H1 (cell line): ENCODE measurements around the gene IGSF9. TPM values are rescaled to one million over a fixed set of nuclear protein-coding genes. Genes with fewer than 3 reads are reported as not detected.

Source experiments
- CTCF ChIA-PET: fragments of 300-600 bp; sonication (Branson Sonifier 250); formaldehyde crosslinking; loops from one replicate; lab custom pipeline; 2021; ENCODE audit not compliant: partially characterized antibody; lab: Charles Lee
- POLR2A ChIA-PET: fragments of 300-600 bp; sonication (Branson Sonifier 250); formaldehyde crosslinking; loops from one replicate; lab custom pipeline; 2021; ENCODE audit warnings: inconsistent platforms; ENCODE audit not compliant: partially characterized antibody; lab: Charles Lee
- DNase-seq, 2 experiments: peaks; one replicate each; pipeline versions ENCODE4 v3.0.0 to v3.0.0-alpha.2; 2010 to 2022; ENCODE audit warnings: low spot score in 2 of 2, low read depth in 1 of 2, mixed read lengths in 1 of 2
- FAIRE-seq: peaks from 2 replicates; lab custom pipeline; 2011; peaks lifted over from hg19 to GRCh38; lab: Jason Lieb, UNC
- H2AFZ ChIP-seq: 2 replicates; pipeline ENCODE4 v1.8.1; 2012; ENCODE audit warnings: low read length, inconsistent platforms
- H2AK5ac ChIP-seq: 2 replicates; pipeline ENCODE4 v1.6.1; 2013; ENCODE audit warnings: low read depth, low read length
- H2BK120ac ChIP-seq: replicated peaks from 2 replicates; pipeline ENCODE3; 2013; ENCODE audit warnings: low read depth, low read length, inconsistent platforms
- H2BK12ac ChIP-seq: 2 replicates; pipeline ENCODE4 v1.6.1; 2013; ENCODE audit warnings: low read depth, low read length
- H2BK15ac ChIP-seq: 2 replicates; pipeline ENCODE4 v1.6.1; 2013; ENCODE audit warnings: low read length
- H2BK20ac ChIP-seq: 2 replicates; pipeline ENCODE4 v1.6.1; 2013; ENCODE audit warnings: low read length
- H2BK5ac ChIP-seq: 2 replicates; pipeline ENCODE4 v1.6.1; 2013; ENCODE audit warnings: low read depth, low read length
- H3K14ac ChIP-seq: 2 replicates; pipeline ENCODE4 v1.6.1; 2013; ENCODE audit warnings: inconsistent platforms; ENCODE audit not compliant: insufficient read length
- H3K18ac ChIP-seq: 2 replicates; pipeline ENCODE4 v1.6.1; 2013; ENCODE audit warnings: low read length; ENCODE audit errors: extremely low read depth
- H3K23ac ChIP-seq: 2 replicates; pipeline ENCODE4 v1.6.1; 2013; ENCODE audit warnings: inconsistent platforms; ENCODE audit not compliant: insufficient read length
- H3K23me2 ChIP-seq: 2 replicates; pipeline ENCODE4 v1.6.1; 2013; ENCODE audit warnings: low read depth, low read length
- H3K27ac ChIP-seq: 2 replicates; pipeline ENCODE4 v1.6.1; 2011; ENCODE audit warnings: low read depth, low read length, inconsistent platforms
- H3K27me3 ChIP-seq, 4 experiments: replicated peaks in 1 of 4; 1 replicate in 1 of 4; 2 replicates in 3 of 4; pipeline versions ENCODE4 v1.6.1 to v1.8.1; 2011 to 2013; ENCODE audit warnings: low read length in 3 of 4, mild to moderate bottlenecking in 3 of 4, inconsistent platforms in 2 of 4, mixed read lengths in 2 of 4, moderate library complexity in 1 of 4; ENCODE audit not compliant: control insufficient read depth in 3 of 4, insufficient read depth in 3 of 4; ENCODE audit errors: extremely low read depth in 1 of 4
- H3K36me3 ChIP-seq, 4 experiments: 2 replicates each; pipeline versions ENCODE4 v1.6.1 to v1.8.1; 2011 to 2013; ENCODE audit warnings: mild to moderate bottlenecking in 4 of 4, low read length in 3 of 4, moderate library complexity in 2 of 4, control low read depth in 1 of 4, inconsistent platforms in 1 of 4; ENCODE audit not compliant: insufficient read depth in 4 of 4, control insufficient read depth in 2 of 4
- H3K4ac ChIP-seq: replicated peaks from 2 replicates; pipeline ENCODE3; 2013; ENCODE audit warnings: low read length, low read depth, mixed read lengths, inconsistent platforms; ENCODE audit not compliant: insufficient read length
- H3K4me1 ChIP-seq, 4 experiments: replicated peaks in 1 of 4; 1 replicate in 1 of 4; 2 replicates in 3 of 4; pipeline versions ENCODE4 v1.6.1 to v1.8.1; 2011 to 2013; ENCODE audit warnings: low read length in 3 of 4, inconsistent platforms in 2 of 4, mixed read lengths in 1 of 4; ENCODE audit not compliant: insufficient read depth in 4 of 4, control insufficient read depth in 3 of 4
- H3K4me2 ChIP-seq, 2 experiments: 2 replicates each; pipeline versions ENCODE4 v1.6.1 to v1.8.1; 2011 to 2013; ENCODE audit warnings: low read depth in 2 of 2, low read length in 2 of 2, control low read depth in 1 of 2, inconsistent platforms in 1 of 2, mild to moderate bottlenecking in 1 of 2; ENCODE audit not compliant: insufficient read depth in 1 of 2
- H3K4me3 ChIP-seq, 4 experiments: fragments of 200-600, 300-600 bp in 1 of 4; sonication (generic), shearing (Covaris generic), sonication (Bioruptor Twin) in 1 of 4; 2 replicates each; pipeline versions ENCODE4 v1.5.1 to v1.8.1; 2011 to 2016; ENCODE audit warnings: low read length in 4 of 4, low read depth in 3 of 4, control low read depth in 2 of 4, inconsistent platforms in 2 of 4, mild to moderate bottlenecking in 2 of 4, mixed read lengths in 1 of 4, moderate library complexity in 1 of 4; ENCODE audit not compliant: insufficient read depth in 2 of 4; ENCODE audit errors: extremely low read depth in 1 of 4
- H3K56ac ChIP-seq: replicated peaks from 2 replicates; pipeline ENCODE3; 2013; ENCODE audit warnings: low read depth, mild to moderate bottlenecking, mixed read lengths, low read length, inconsistent platforms; ENCODE audit not compliant: insufficient read length
- H3K79me1 ChIP-seq: 2 replicates; pipeline ENCODE4 v1.6.1; 2013; ENCODE audit warnings: low read depth, low read length, control low read depth
- H3K79me2 ChIP-seq, 2 experiments: 2 replicates each; pipeline versions ENCODE4 v1.6.1 to v1.8.1; 2012 to 2013; ENCODE audit warnings: low read length in 2 of 2, mild to moderate bottlenecking in 2 of 2, inconsistent platforms in 1 of 2; ENCODE audit not compliant: insufficient read depth in 2 of 2, control insufficient read depth in 1 of 2
- H3K9ac ChIP-seq, 4 experiments: replicated peaks in 1 of 4; 1 replicate in 1 of 4; 2 replicates in 3 of 4; pipeline versions ENCODE4 v1.6.1 to v1.8.1; 2011 to 2013; ENCODE audit warnings: low read depth in 3 of 4, low read length in 3 of 4, control low read depth in 2 of 4, mild to moderate bottlenecking in 2 of 4, moderate library complexity in 2 of 4, inconsistent platforms in 1 of 4; ENCODE audit errors: extremely low read depth in 1 of 4
- H3K9me3 ChIP-seq, 2 experiments: 2 replicates each; pipeline versions ENCODE4 v1.6.1 to v1.8.1; 2012 to 2013; ENCODE audit warnings: mild to moderate bottlenecking in 2 of 2, moderate library complexity in 2 of 2, control low read depth in 1 of 2, inconsistent platforms in 1 of 2, low read depth in 1 of 2, low read length in 1 of 2, mixed read lengths in 1 of 2; ENCODE audit not compliant: insufficient read depth in 2 of 2
- H4K20me1 ChIP-seq, 2 experiments: replicated peaks in 1 of 2; 2 replicates each; pipeline versions ENCODE3 to v1.8.1; 2011 to 2013; ENCODE audit warnings: inconsistent platforms in 2 of 2, low read length in 2 of 2, mild to moderate bottlenecking in 1 of 2; ENCODE audit not compliant: insufficient read depth in 2 of 2, control insufficient read depth in 1 of 2
- H4K5ac ChIP-seq: 2 replicates; pipeline ENCODE4 v1.6.1; 2013; ENCODE audit warnings: low read length, low read depth, mixed read lengths, inconsistent platforms; ENCODE audit not compliant: insufficient read length
- H4K8ac ChIP-seq: 2 replicates; pipeline ENCODE4 v1.8.0; 2013; ENCODE audit warnings: mild to moderate bottlenecking, moderate library complexity, low read length, inconsistent platforms; ENCODE audit not compliant: insufficient read depth; ENCODE audit errors: extremely low read depth
- H4K91ac ChIP-seq: replicated peaks from 2 replicates; pipeline ENCODE3; 2013; ENCODE audit warnings: low read length, mixed read lengths, inconsistent platforms; ENCODE audit not compliant: insufficient read length
- ATF3 ChIP-seq: IDR thresholded peaks from 2 replicates; pipeline ENCODE4 v1.6.1; 2011; ENCODE audit warnings: low read depth, mild to moderate bottlenecking, low read length; ENCODE audit not compliant: insufficient read depth
- EP300 ChIP-seq, 2 experiments: IDR thresholded peaks; 1 replicate in 1 of 2; 2 replicates in 1 of 2; pipeline ENCODE4 v1.6.1; 2011 to 2012; ENCODE audit warnings: low read depth in 2 of 2, low read length in 2 of 2, mild to moderate bottlenecking in 2 of 2, borderline replicate concordance in 1 of 2, inconsistent platforms in 1 of 2, moderate library complexity in 1 of 2
- HDAC2 ChIP-seq, 2 experiments: fragments of 300-600 bp in 1 of 2; sonication (generic) in 1 of 2; IDR thresholded peaks; 2 replicates each; pipeline ENCODE4 v1.6.1; 2011 to 2012; ENCODE audit warnings: low read depth in 2 of 2, low read length in 2 of 2, mild to moderate bottlenecking in 2 of 2, moderate library complexity in 2 of 2, borderline replicate concordance in 1 of 2, inconsistent platforms in 1 of 2
- HDAC6 ChIP-seq: IDR thresholded peaks from one replicate; pipeline ENCODE4 v1.7.1; 2012; ENCODE audit warnings: low read depth, mild to moderate bottlenecking, inconsistent platforms, low read length, moderate library complexity
- KDM1A ChIP-seq: fragments of 200-600, 300-600 bp; sonication (generic); IDR thresholded peaks from 2 replicates; pipeline ENCODE4 v1.7.1; 2016; ENCODE audit warnings: mild to moderate bottlenecking, low read length, borderline replicate concordance
- NRF1 ChIP-seq: IDR thresholded peaks from 2 replicates; pipeline ENCODE4 v1.6.1; 2011; ENCODE audit warnings: mild to moderate bottlenecking, low read depth, low read length, improper control_type of control experiment
- RAD21 ChIP-seq, 2 experiments: IDR thresholded peaks in 1 of 2; conservative IDR thresholded peaks in 1 of 2; 2 replicates each; pipeline ENCODE4 v1.6.1; 2011; ENCODE audit warnings: low read depth in 2 of 2, low read length in 2 of 2, improper control_type of control experiment in 1 of 2, inconsistent platforms in 1 of 2, mild to moderate bottlenecking in 1 of 2, moderate library complexity in 1 of 2
- ZNF274 ChIP-seq: IDR thresholded peaks from 2 replicates; pipeline ENCODE4 v1.7.0; 2012; ENCODE audit warnings: low read length, borderline replicate concordance; ENCODE audit errors: extremely low read depth
- WGBS, 2 experiments: shearing (Covaris generic) in 1 of 2; methylation state at CpG; one replicate each; pipeline versions ENCODE4 v1.1.6 to v1.1.7; 2013 to 2015; ENCODE audit warnings: low lambda C conversion rate in 2 of 2, mixed read lengths in 2 of 2, inconsistent platforms in 1 of 2, low coverage in 1 of 2, missing lambda C conversion rate in 1 of 2; ENCODE audit not compliant: insufficient replicate concordance in 2 of 2, insufficient coverage in 1 of 2, insufficient read length in 1 of 2; ENCODE audit errors: extremely low coverage in 1 of 2, missing lambda C conversion rate in 1 of 2; 5-methylcytosine and 5-hydroxymethylcytosine counted together
- polyA plus RNA-seq, 7 experiments: library from polyadenylated mRNA; depleted of rRNA in 3 of 7; stranded (reverse) in 5 of 7; unstranded in 2 of 7; fragments of >200 nt in 5 of 7; fragments of 200-250 nt in 2 of 7; gene quantifications; 1 replicate in 5 of 7; 2 replicates in 1 of 7; 4 replicates in 1 of 7; pipeline versions ENCODE4 v1.2.1 to v1.2.3, GENCODE V29; 2011 to 2013; ENCODE audit warnings: missing spikeins in 2 of 7, mixed read lengths in 2 of 7
- total RNA-seq: library from RNA; stranded (reverse); fragmentation: NEBNext Ultra II Directional; extraction: Animal tissue kit (Norgen Biotek cat#: 25700); gene quantifications from 2 replicates; pipeline ENCODE4 v1.2.1, GENCODE V29; 2021

IGSF9 gene
- total and polyA plus RNA-seq, 2 of the 8 experiments (the other 6 are each of a cell fraction or from before 2014, with no cell fraction given), result 10.9 to 28.1 TPM

DNA sequence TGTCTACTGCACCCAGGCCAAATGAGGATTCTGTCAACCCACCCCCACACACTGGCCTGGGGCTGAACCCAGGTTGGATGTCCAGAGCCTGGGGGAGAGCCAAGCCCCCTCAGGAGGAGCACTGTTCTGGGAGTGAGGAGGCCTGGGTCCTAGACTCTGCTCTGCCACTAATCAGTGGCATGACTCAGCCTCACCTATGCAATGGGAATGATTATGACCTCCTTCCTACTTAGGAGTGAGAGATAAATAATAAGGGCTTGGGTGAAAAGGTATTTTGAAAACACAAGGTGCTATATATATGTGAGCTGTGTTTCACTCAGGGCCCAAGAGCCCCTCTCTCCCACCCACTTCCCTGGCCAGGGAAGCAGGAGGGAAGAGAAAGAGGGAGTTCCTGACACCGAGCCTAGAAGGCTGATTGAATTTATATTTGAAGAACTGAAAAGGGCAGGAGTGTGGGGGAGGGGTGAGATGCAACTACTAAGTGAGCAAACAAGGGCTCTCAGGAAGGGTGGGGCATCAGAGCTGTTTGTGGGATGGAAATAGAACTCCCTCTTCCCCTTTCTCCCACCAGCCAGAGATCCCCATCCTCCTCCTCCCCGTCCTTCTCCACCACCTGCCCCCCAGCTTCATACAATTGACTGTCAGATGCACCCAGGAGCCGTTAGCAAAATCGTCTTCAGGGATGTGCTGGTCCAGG lies 8.2 kb downstream of the IGSF9 start:
- POLR2A ChIA-PET, result interaction anchor here (0.8 to 6.0 kb wide), 4 partner anchors 8 to 68 kb away, joined by 3 to 41 read pairs (median 16); partner anchors contain the start of genes IGSF9 and TAGLN2
- Histone ChIP-seq H4K91ac (no peak overlapping the region), H2BK5ac (peak overlapping the region; percentile 73; the same call in 1 of the 2 replicates), H3K36me3 (peaks cover 3 to 21% (median 13%) of the 10 kb centered on the region in 4 experiments; a peak in 7 of 8 replicates), H2AFZ (no peak overlapping the region), H2BK120ac (no peak overlapping the region), H4K8ac (no peak overlapping the region), H3K56ac (no peak overlapping the region), H3K27ac (no peak overlapping the region), H3K4me2 (peak overlapping the region; percentile 23 to 40; a peak in 2 of 4 replicates), H2BK12ac (peak overlapping the region; percentile 80; the same call in 1 of the 2 replicates), H3K79me2 (no peaks in the 10 kb centered on the region), H3K14ac (no peak overlapping the region), H4K5ac (no peak overlapping the region), H3K23ac (no peak overlapping the region), H2BK15ac (no peak overlapping the region; the same call in 1 of the 2 replicates), H3K4me1 (peaks cover 0 to 17% (median 11%) of the 10 kb centered on the region in 4 experiments; a peak in 6 of 7 replicates), H2AK5ac (no peak overlapping the region), H3K4ac (no peak overlapping the region), H3K9ac (no peak overlapping the region), H3K18ac (peak overlapping the region; percentile 38; the same call in 1 of the 2 replicates), H3K9me3 (no peaks in the 10 kb centered on the region), H3K4me3 (no peak overlapping the region; a peak in 1 of 8 replicates), H4K20me1 (no peaks in the 10 kb centered on the region), H3K27me3 (no peaks in the 10 kb centered on the region), H3K79me1 (no peaks in the 10 kb centered on the region), H3K23me2 (no peaks in the 10 kb centered on the region), H2BK20ac (peak overlapping the region; percentile 86; the same call in 1 of the 2 replicates)
- DNase-seq (no peak), FAIRE-seq (no peak)
- CTCF ChIA-PET, result interaction anchor here (0.9 to 35.5 kb wide), 22 partner anchors 12 to 156 kb away, joined by 3 to 696 read pairs (median 8); partner anchors contain the start of genes DUSP23, FCRL6, IGSF9 and SLAMF9
- 53% methylated on average over 4 of the region's 4 CpGs; no CpG with 5 or more reads in 1 of the 2 experiments for WGBS, 2 experiments
- TF ChIP-seq EP300 (IDR thresholded peaks at IDR 0.05; ENCODE audit: borderline replicate concordance in 1 of 2, low read depth in 2 of 2, low read length in 2 of 2), result no peak
- no peak for TF ChIP-seq KDM1A
- no peak for TF ChIP-seq HDAC2 (IDR thresholded peaks at IDR 0.05; ENCODE audit: borderline replicate concordance in 1 of 2, low read depth in 2 of 2, low read length in 2 of 2)
- no peak for TF ChIP-seq RAD21 (IDR thresholded peaks at IDR 0.05 in 1 of 2, conservative IDR thresholded peaks at IDR 0.05 in 1 of 2; ENCODE audit: low read depth in 2 of 2, low read length in 2 of 2)
- no peak for TF ChIP-seq ZNF274
- TF ChIP-seq NRF1, result no peak
- TF ChIP-seq HDAC6, result no peak
- no peak for TF ChIP-seq ATF3
